ENCODE results near the gene COBL. TPM values are rescaled to one million over a fixed set of nuclear protein-coding genes. Genes with fewer than 3 reads are reported as not detected.

Gene COBL
- total and polyA plus RNA-seq, 2 experiments from 2014 or later: not detected

GRCh38 chr7:51146816-51147586 lies 169.6 kb downstream of the COBL start:
- Histone ChIP-seq H3K4me3 (no peak overlapping the region), H3F3A (ENCODE audit: insufficient read depth) (no peaks in the 10 kb centered on the region), H4K20me1 (ENCODE audit: insufficient read depth) (no peaks in the 10 kb centered on the region), H3K4me2 (ENCODE audit: unreplicated experiment) (no peak overlapping the region), H3K79me2 (ENCODE audit: insufficient read depth) (no peaks in the 10 kb centered on the region), H3K4me1 (ENCODE audit: insufficient read depth) (no peaks in the 10 kb centered on the region), H2AFZ (no peak overlapping the region), H3K9ac (no peak overlapping the region), H3K9me2 (ENCODE audit: insufficient read depth) (no peaks in the 10 kb centered on the region), H3K27ac (no peak overlapping the region), H3K27me3 (replicated peaks; ENCODE audit: insufficient read depth) (peaks cover 23% of the 10 kb centered on the region), H3K9me3 (ENCODE audit: low read depth) (no peaks in the 10 kb centered on the region), H3K36me3 (ENCODE audit: low read depth) (no peaks in the 10 kb centered on the region)
- WGBS, 2 experiments (ENCODE audit: low coverage in 1 of 2, low lambda C conversion rate in 2 of 2, missing lambda C conversion rate in 2 of 2): 59 to 62% methylated on average over 7 of the region's 7 CpGs
- DNase-seq: no peak
- in situ Hi-C loops (cut with MboI): loop anchor here (10.0 kb wide), 2 partner anchors 452 to 682 kb away; no protein-coding TSS in a partner anchor
- TF ChIP-seq EZH2 (IDR thresholded peaks at IDR 0.05; ENCODE audit: insufficient read depth, poor library complexity, severe bottlenecking) (no peak), EZH2phosphoT487 (IDR thresholded peaks at IDR 0.05; ENCODE audit: insufficient read depth, low read depth) (no peak)

- Histone ChIP-seq H3K4me1 (ENCODE audit: insufficient read depth) (no peaks in the 10 kb centered on the region), H3K79me2 (ENCODE audit: insufficient read depth) (no peaks in the 10 kb centered on the region), H4K20me1 (ENCODE audit: insufficient read depth) (no peaks in the 10 kb centered on the region), H3K36me3 (ENCODE audit: low read depth) (no peaks in the 10 kb centered on the region), H2AFZ (no peak overlapping the region), H3K9ac (no peak overlapping the region), H3K4me2 (ENCODE audit: unreplicated experiment) (no peak overlapping the region), H3K27me3 (replicated peaks; ENCODE audit: insufficient read depth) (peaks cover 23% of the 10 kb centered on the region), H3K9me2 (ENCODE audit: insufficient read depth) (no peaks in the 10 kb centered on the region), H3F3A (ENCODE audit: insufficient read depth) (no peaks in the 10 kb centered on the region), H3K27ac (no peak overlapping the region), H3K9me3 (ENCODE audit: low read depth) (no peaks in the 10 kb centered on the region), H3K4me3 (no peak overlapping the region)
- in situ Hi-C loops (cut with MboI): loop anchor here (10.0 kb wide), 2 partner anchors 449 to 679 kb away; no protein-coding TSS in a partner anchor
- no peak for DNase-seq
- WGBS, 2 experiments (ENCODE audit: low coverage in 1 of 2, low lambda C conversion rate in 2 of 2, missing lambda C conversion rate in 2 of 2): 41 to 51% methylated on average over 7 of the region's 7 CpGs
- TF ChIP-seq EZH2phosphoT487 (IDR thresholded peaks at IDR 0.05; ENCODE audit: insufficient read depth, low read depth): no peak
- TF ChIP-seq EZH2 (IDR thresholded peaks at IDR 0.05; ENCODE audit: insufficient read depth, poor library complexity, severe bottlenecking): no peak
Measured at GRCh38 chr7:51144178-51144577, 172.4 kb downstream of the COBL start.

- Histone ChIP-seq H3K4me1 (ENCODE audit: insufficient read depth) (no peaks in the 10 kb centered on the region), H3K27ac (no peak overlapping the region), H3K79me2 (ENCODE audit: insufficient read depth) (no peaks in the 10 kb centered on the region), H3K27me3 (replicated peaks; ENCODE audit: insufficient read depth) (peaks cover 23% of the 10 kb centered on the region), H3F3A (ENCODE audit: insufficient read depth) (no peaks in the 10 kb centered on the region), H3K36me3 (ENCODE audit: low read depth) (no peaks in the 10 kb centered on the region), H4K20me1 (ENCODE audit: insufficient read depth) (no peaks in the 10 kb centered on the region), H2AFZ (no peak overlapping the region), H3K9me2 (ENCODE audit: insufficient read depth) (no peaks in the 10 kb centered on the region), H3K9ac (no peak overlapping the region), H3K4me3 (no peak overlapping the region), H3K9me3 (ENCODE audit: low read depth) (no peaks in the 10 kb centered on the region), H3K4me2 (ENCODE audit: unreplicated experiment) (no peak overlapping the region)
- DNase-seq: no peak
- no peak for TF ChIP-seq EZH2phosphoT487 (IDR thresholded peaks at IDR 0.05; ENCODE audit: insufficient read depth, low read depth)
- no peak for TF ChIP-seq EZH2 (IDR thresholded peaks at IDR 0.05; ENCODE audit: insufficient read depth, poor library complexity, severe bottlenecking)
- WGBS, 2 experiments (ENCODE audit: low coverage in 1 of 2, low lambda C conversion rate in 2 of 2, missing lambda C conversion rate in 2 of 2): 46 to 50% methylated on average over 6 of the region's 6 CpGs
- in situ Hi-C loops (cut with MboI): loop anchor here (10.0 kb wide), 2 partner anchors 448 to 678 kb away; no protein-coding TSS in a partner anchor
Measured at GRCh38 chr7:51142741-51143385, 173.7 kb downstream of the COBL start.

DNA sequence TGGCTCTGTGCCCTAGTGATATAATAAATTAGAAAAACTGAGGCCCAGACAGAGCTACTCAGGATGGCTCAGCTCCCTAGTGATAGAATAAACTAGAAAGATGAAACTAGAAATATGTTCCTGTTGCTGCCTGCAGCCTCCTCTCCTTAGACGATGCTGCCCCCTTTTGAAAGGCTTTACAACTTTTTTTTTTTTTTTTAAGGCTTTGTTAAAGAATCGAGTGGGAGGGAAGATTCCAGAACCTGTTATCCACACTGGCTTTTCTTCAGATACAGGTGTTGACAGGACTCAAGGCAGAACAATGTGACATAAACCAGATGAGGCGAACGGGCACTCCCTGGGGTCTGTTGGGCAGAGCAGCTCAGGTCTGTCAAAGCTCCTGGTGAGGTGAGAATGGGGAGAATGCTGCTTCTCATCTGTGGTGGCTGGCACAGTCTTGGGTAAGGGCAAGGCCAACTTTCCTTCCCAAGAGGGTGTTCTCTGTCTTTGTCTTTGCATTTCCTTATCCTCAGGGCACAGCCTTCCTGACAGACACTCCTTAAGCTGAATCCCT lies 175.1 kb downstream of the COBL start:
- Histone ChIP-seq H3K9ac (no peak overlapping the region), H3K79me2 (ENCODE audit: insufficient read depth) (no peaks in the 10 kb centered on the region), H3F3A (ENCODE audit: insufficient read depth) (no peaks in the 10 kb centered on the region), H2AFZ (no peak overlapping the region), H3K9me3 (ENCODE audit: low read depth) (no peaks in the 10 kb centered on the region), H3K27me3 (replicated peaks; ENCODE audit: insufficient read depth) (peaks cover 23% of the 10 kb centered on the region), H3K4me3 (no peak overlapping the region), H3K4me1 (ENCODE audit: insufficient read depth) (no peaks in the 10 kb centered on the region), H4K20me1 (ENCODE audit: insufficient read depth) (no peaks in the 10 kb centered on the region), H3K4me2 (ENCODE audit: unreplicated experiment) (no peak overlapping the region), H3K36me3 (ENCODE audit: low read depth) (no peaks in the 10 kb centered on the region), H3K9me2 (ENCODE audit: insufficient read depth) (no peaks in the 10 kb centered on the region), H3K27ac (no peak overlapping the region)
- DNase-seq: peak; percentile 77
- in situ Hi-C loops (cut with MboI): loop anchor here (10.0 kb wide), 2 partner anchors 447 to 677 kb away; no protein-coding TSS in a partner anchor
- WGBS, 2 experiments (ENCODE audit: low coverage in 1 of 2, low lambda C conversion rate in 2 of 2, missing lambda C conversion rate in 2 of 2): 0 to 2% methylated on average over 4 of the region's 4 CpGs
- no peak for TF ChIP-seq EZH2phosphoT487 (IDR thresholded peaks at IDR 0.05; ENCODE audit: insufficient read depth, low read depth)
- TF ChIP-seq EZH2 (IDR thresholded peaks at IDR 0.05; ENCODE audit: insufficient read depth, poor library complexity, severe bottlenecking): no peak

Measured in GM23248 (cell line).